Panc1 (cell line): ENCODE results near the gene ARF1.

Source experiments
- POLR2AphosphoS5 ChIP-seq: IDR thresholded peaks from 2 replicates; pipeline ENCODE4 v1.6.1; 2012; ENCODE audit warnings: mild to moderate bottlenecking, low read depth, low read length, moderate library complexity
- REST ChIP-seq, 2 experiments: IDR thresholded peaks; 2 replicates each; pipeline ENCODE4 v1.6.1; 2011 to 2012; ENCODE audit warnings: low read depth in 2 of 2, control low read depth in 1 of 2, low read length in 1 of 2, mild to moderate bottlenecking in 1 of 2, moderate library complexity in 1 of 2; ENCODE audit not compliant: insufficient read depth in 1 of 2
- SIN3A ChIP-seq: IDR thresholded peaks from 2 replicates; pipeline ENCODE4 v1.6.1; 2012; ENCODE audit warnings: low read depth, mild to moderate bottlenecking, low read length, moderate library complexity, borderline replicate concordance; ENCODE audit not compliant: insufficient read depth
- TF ChIP-seq, protein P1 (sequence below): fragments of 450-650 bp; IDR thresholded peaks from 2 replicates; pipeline ENCODE4 v1.5.1; 2017; ENCODE audit warnings: mild to moderate bottlenecking

- TF ChIP-seq, protein P1, sequence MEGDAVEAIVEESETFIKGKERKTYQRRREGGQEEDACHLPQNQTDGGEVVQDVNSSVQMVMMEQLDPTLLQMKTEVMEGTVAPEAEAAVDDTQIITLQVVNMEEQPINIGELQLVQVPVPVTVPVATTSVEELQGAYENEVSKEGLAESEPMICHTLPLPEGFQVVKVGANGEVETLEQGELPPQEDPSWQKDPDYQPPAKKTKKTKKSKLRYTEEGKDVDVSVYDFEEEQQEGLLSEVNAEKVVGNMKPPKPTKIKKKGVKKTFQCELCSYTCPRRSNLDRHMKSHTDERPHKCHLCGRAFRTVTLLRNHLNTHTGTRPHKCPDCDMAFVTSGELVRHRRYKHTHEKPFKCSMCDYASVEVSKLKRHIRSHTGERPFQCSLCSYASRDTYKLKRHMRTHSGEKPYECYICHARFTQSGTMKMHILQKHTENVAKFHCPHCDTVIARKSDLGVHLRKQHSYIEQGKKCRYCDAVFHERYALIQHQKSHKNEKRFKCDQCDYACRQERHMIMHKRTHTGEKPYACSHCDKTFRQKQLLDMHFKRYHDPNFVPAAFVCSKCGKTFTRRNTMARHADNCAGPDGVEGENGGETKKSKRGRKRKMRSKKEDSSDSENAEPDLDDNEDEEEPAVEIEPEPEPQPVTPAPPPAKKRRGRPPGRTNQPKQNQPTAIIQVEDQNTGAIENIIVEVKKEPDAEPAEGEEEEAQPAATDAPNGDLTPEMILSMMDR, result no peak
- TF ChIP-seq REST (IDR thresholded peaks at IDR 0.05; ENCODE audit: insufficient read depth in 1 of 2, low read depth in 2 of 2, low read length in 1 of 2) (no peak), POLR2AphosphoS5 (no peak), SIN3A (no peak)
Measured at GRCh38 chr1:228136901-228137300, 54.4 kb downstream of the ARF1 start.
